Choroid plexus epithelial cell (primary cell): ENCODE measurements around the gene KDM5A.

Experiments
- DNase-seq: peaks from one replicate; pipeline ENCODE4 v3.0.0-alpha.2; 2010; ENCODE audit warnings: low read depth
- H3K4me3 ChIP-seq: 2 replicates; pipeline ENCODE4 v1.5.1; 2011; ENCODE audit warnings: low read depth, mild to moderate bottlenecking, control low read depth, low read length, moderate library complexity
- CTCF ChIP-seq: conservative IDR thresholded peaks from 2 replicates; pipeline ENCODE4 v1.5.1; 2011; ENCODE audit warnings: low read depth, mild to moderate bottlenecking, control low read depth, inconsistent platforms, low read length, moderate library complexity

Gene KDM5A

GRCh38 chr12:252636-253035, 136.5 kb downstream of the KDM5A start:
- TF ChIP-seq CTCF, result no peak
- DNase-seq, result no peak
- H3K4me3 ChIP-seq, result no peak overlapping the region

- TF ChIP-seq CTCF, result no peak
- no peak for DNase-seq
- H3K4me3 ChIP-seq, result no peak overlapping the region
Measured at GRCh38 chr12:247271-247670, 141.8 kb downstream of the KDM5A start.

- DNase-seq, result no peak
- no peak for TF ChIP-seq CTCF
- H3K4me3 ChIP-seq, result no peak overlapping the region
Measured at GRCh38 chr12:243381-243780, 145.7 kb downstream of the KDM5A start.

- no peak overlapping the region for H3K4me3 ChIP-seq
- no peak for DNase-seq
- no peak for TF ChIP-seq CTCF
Measured at GRCh38 chr12:242496-242895, 146.6 kb downstream of the KDM5A start.

GRCh38 chr12:241266-241665, 147.9 kb downstream of the KDM5A start:
- no peak for DNase-seq
- H3K4me3 ChIP-seq, result no peak overlapping the region
- TF ChIP-seq CTCF, result no peak

GRCh38 chr12:240566-240965, 148.6 kb downstream of the KDM5A start:
- DNase-seq, result no peak
- no peak for TF ChIP-seq CTCF
- no peak overlapping the region for H3K4me3 ChIP-seq

- H3K4me3 ChIP-seq, result no peak overlapping the region
- TF ChIP-seq CTCF, result no peak
- no peak for DNase-seq
Measured at GRCh38 chr12:238736-239398, 150.3 kb downstream of the KDM5A start.
